OCI-LY1 (cell line): ENCODE results near the gene MYO15A.

Experiments used
- CTCF ChIP-seq: fragments of 200-600 bp; sonication (generic), shearing (Covaris generic); IDR thresholded peaks from 2 replicates; pipeline ENCODE4 v1.5.1; 2017; ENCODE audit warnings: mild to moderate bottlenecking, antibody characterized with exemption, low read length, moderate library complexity, mixed read lengths
- EZH2 ChIP-seq: fragments of 200-600 bp; sonication (generic), shearing (Covaris generic); IDR thresholded peaks from 2 replicates; pipeline ENCODE4 v1.8.0; 2017; ENCODE audit warnings: borderline replicate concordance, mixed run types, mild to moderate bottlenecking, antibody characterized with exemption, low read length, moderate library complexity, mixed read lengths

DNA sequence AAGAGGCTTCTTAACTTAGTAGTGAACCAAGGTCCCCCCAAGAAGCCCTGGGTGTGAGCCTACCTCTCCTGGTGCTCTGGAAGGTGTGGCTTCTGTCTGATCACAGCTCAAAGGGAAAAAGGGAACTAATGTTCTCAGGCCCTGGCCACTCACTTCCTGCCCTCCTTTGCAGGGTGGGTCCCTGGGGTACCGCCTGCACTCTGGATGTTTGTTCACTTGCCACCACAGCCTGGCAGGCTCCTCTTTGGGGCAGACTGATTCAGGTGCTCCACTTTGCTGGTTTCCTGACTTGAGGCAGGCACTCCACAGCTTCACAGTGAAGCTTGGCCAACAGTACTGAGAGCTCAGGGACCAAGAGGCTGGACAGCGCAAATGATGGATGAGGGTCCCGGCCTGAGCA, 5.9 kb upstream of the MYO15A start:
- TF ChIP-seq CTCF (no peak), EZH2 (no peak)
